HCT116 (cell line): ENCODE data around the gene EDNRA. TPM values are rescaled to one million over a fixed set of nuclear protein-coding genes. Genes with fewer than 3 reads are reported as not detected.

Experiments
- ATAC-seq: fragments of 200-7000 bp; cut with Tn5 transposase; 2 replicates; pipeline ENCODE4 v1.9.1; 2020; ENCODE audit warnings: mild to moderate bottlenecking, moderate library complexity
- BruUV-seq: library from RNA; stranded (reverse); fragments of 400-500 nt; replicated peaks from 2 replicates; lab custom pipeline; 2021; lab: Mats Ljungman, UMichigan
- CTCF ChIA-PET: fragments of 300-600 bp; sonication (Branson Sonifier 250); formaldehyde crosslinking; loops from one replicate; lab custom pipeline; 2021; ENCODE audit warnings: antibody characterized with exemption; lab: Charles Lee
- POLR2A ChIA-PET: fragments of 300-600, 350-600 bp; sonication (Branson Sonifier 250); formaldehyde crosslinking; loops from one replicate; lab custom pipeline; 2021; ENCODE audit warnings: antibody characterized with exemption; lab: Charles Lee
- RAD21 ChIA-PET, 2 experiments: fragments of 300-600 bp; sonication (Branson Sonifier 250); formaldehyde crosslinking; loops; one replicate each; lab custom pipeline; 2023; ENCODE audit warnings: low total read pairs in 2 of 2; ENCODE audit not compliant: uncharacterized antibody in 2 of 2, unreplicated experiment in 2 of 2, low non-redundant PET in 1 of 2; lab: Charles Lee
- DNase-seq: peaks from one replicate; pipeline ENCODE4 v3.0.0-alpha.2; 2010; ENCODE audit warnings: low read depth, low spot score
- H2AFZ ChIP-seq: fragments of 200-600 bp; shearing (Covaris generic), sonication (generic); 2 replicates; pipeline ENCODE4 v1.6.1; 2017; ENCODE audit warnings: low read depth, mixed run types, mixed read lengths, antibody characterized with exemption, low read length; ENCODE audit not compliant: poor library complexity, severe bottlenecking
- H3K27ac ChIP-seq: 2 replicates; pipeline ENCODE4 v1.5.1; 2012; ENCODE audit warnings: low read depth, low read length
- H3K27me3 ChIP-seq: fragments of 200-600 bp; sonication (generic); 2 replicates; pipeline ENCODE4 v1.6.1; 2016; ENCODE audit warnings: mixed run types, low read length, mixed read lengths; ENCODE audit not compliant: insufficient read depth
- H3K36me3 ChIP-seq, 2 experiments: fragments of 200-500 bp in 1 of 2; fragments of 200-600 bp in 1 of 2; sonication (Bioruptor generic) in 1 of 2; sonication (generic) in 1 of 2; 2 replicates each; pipeline versions ENCODE4 v1.5.1 to v1.6.1; 2014 to 2016; ENCODE audit warnings: low read length in 2 of 2, inconsistent platforms in 1 of 2, mixed read lengths in 1 of 2, mixed run types in 1 of 2; ENCODE audit not compliant: insufficient read depth in 2 of 2, control insufficient read depth in 1 of 2
- H3K4me1 ChIP-seq, 2 experiments: fragments of 200-600 bp in 1 of 2; sonication (generic) in 1 of 2; 2 replicates each; pipeline versions ENCODE4 v1.5.1 to v1.6.1; 2012 to 2017; ENCODE audit warnings: low read length in 2 of 2, inconsistent platforms in 1 of 2, mild to moderate bottlenecking in 1 of 2, mixed read lengths in 1 of 2, mixed run types in 1 of 2, moderate library complexity in 1 of 2; ENCODE audit not compliant: insufficient read depth in 2 of 2, control insufficient read depth in 1 of 2
- H3K4me2 ChIP-seq: fragments of 200-600 bp; sonication (generic); 2 replicates; pipeline ENCODE4 v1.6.1; 2017; ENCODE audit warnings: mixed run types, low read length, mixed read lengths
- H3K4me3 ChIP-seq, 2 experiments: fragments of 200-600 bp in 1 of 2; sonication (generic) in 1 of 2; replicated peaks in 1 of 2; 2 replicates each; pipeline ENCODE4 v1.5.1; 2011 to 2016; ENCODE audit warnings: low read length in 2 of 2, control low read depth in 1 of 2, low read depth in 1 of 2, mild to moderate bottlenecking in 1 of 2, mixed read lengths in 1 of 2, mixed run types in 1 of 2
- H3K79me2 ChIP-seq: fragments of 200-600 bp; sonication (generic); 2 replicates; pipeline ENCODE4 v1.6.1; 2017; ENCODE audit warnings: mild to moderate bottlenecking, mixed run types, low read length, moderate library complexity, mixed read lengths; ENCODE audit not compliant: insufficient read depth
- H3K9ac ChIP-seq: fragments of 200-600 bp; sonication (generic); 2 replicates; pipeline ENCODE4 v1.6.1; 2016; ENCODE audit warnings: low read length, mixed read lengths
- H3K9me2 ChIP-seq: fragments of 200-600 bp; sonication (generic), shearing (Covaris generic); 2 replicates; pipeline ENCODE4 v1.6.1; 2017; ENCODE audit warnings: mixed run types, mild to moderate bottlenecking, moderate library complexity; ENCODE audit not compliant: insufficient read depth
- H3K9me3 ChIP-seq, 2 experiments: fragments of 200-500 bp in 1 of 2; fragments of 200-600 bp in 1 of 2; sonication (Bioruptor generic) in 1 of 2; sonication (generic) in 1 of 2; 2 replicates each; pipeline ENCODE4 v1.6.1; 2014 to 2017; ENCODE audit warnings: low read length in 2 of 2, mixed read lengths in 2 of 2, inconsistent platforms in 1 of 2, low read depth in 1 of 2, mild to moderate bottlenecking in 1 of 2, mixed run types in 1 of 2, moderate library complexity in 1 of 2; ENCODE audit not compliant: control insufficient read depth in 1 of 2, insufficient read depth in 1 of 2
- H4K20me1 ChIP-seq: fragments of 200-600 bp; sonication (generic), shearing (Covaris generic); 2 replicates; pipeline ENCODE4 v1.6.1; 2017; ENCODE audit warnings: mixed run types, mild to moderate bottlenecking, moderate library complexity; ENCODE audit not compliant: insufficient read depth
- CBX3 ChIP-seq: IDR thresholded peaks from 2 replicates; pipeline ENCODE4 v1.6.1; 2012; ENCODE audit warnings: low read depth
- CEBPB ChIP-seq: IDR thresholded peaks from 2 replicates; pipeline ENCODE4 v1.6.1; 2012; ENCODE audit warnings: low read depth
- EGR1 ChIP-seq: IDR thresholded peaks from 2 replicates; pipeline ENCODE4 v1.6.1; 2012; ENCODE audit warnings: low read depth
- ELF1 ChIP-seq: IDR thresholded peaks from 2 replicates; pipeline ENCODE4 v1.6.1; 2012; ENCODE audit warnings: low read depth, borderline replicate concordance
- JUND ChIP-seq: IDR thresholded peaks from 2 replicates; pipeline ENCODE4 v1.6.1; 2012
- POLR2AphosphoS5 ChIP-seq: IDR thresholded peaks from 2 replicates; pipeline ENCODE4 v1.6.1; 2011; ENCODE audit warnings: mild to moderate bottlenecking, low read depth, low read length, moderate library complexity
- RAD21 ChIP-seq: IDR thresholded peaks from 2 replicates; pipeline ENCODE4 v1.6.1; 2012; ENCODE audit warnings: low read depth, mild to moderate bottlenecking
- SIN3A ChIP-seq: IDR thresholded peaks from 2 replicates; pipeline ENCODE4 v1.6.1; 2012; ENCODE audit warnings: low read depth
- SP1 ChIP-seq: IDR thresholded peaks from 2 replicates; pipeline ENCODE4 v1.6.1; 2012; ENCODE audit warnings: low read depth
- SRF ChIP-seq: IDR thresholded peaks from 2 replicates; pipeline ENCODE4 v1.6.1; 2012; ENCODE audit warnings: low read depth
- TCF7L2 ChIP-seq: IDR thresholded peaks from 2 replicates; pipeline ENCODE4 v1.7.0; 2011; ENCODE audit warnings: borderline replicate concordance, inconsistent platforms; ENCODE audit not compliant: insufficient read depth, insufficient read length; ENCODE audit errors: extremely low read depth
- ZBTB33 ChIP-seq: IDR thresholded peaks from 2 replicates; pipeline ENCODE4 v1.6.1; 2011; ENCODE audit warnings: mild to moderate bottlenecking, low read length, moderate library complexity; ENCODE audit not compliant: insufficient replicate concordance; ENCODE audit errors: extremely low read depth
- ZFX ChIP-seq: fragments of 450-650 bp; IDR thresholded peaks from 2 replicates; pipeline ENCODE4 v1.6.1; 2017
- ZNF274 ChIP-seq: fragments of 200-500 bp; sonication (Bioruptor generic); IDR thresholded peaks from 2 replicates; pipeline ENCODE4 v1.6.1; 2014; ENCODE audit warnings: mild to moderate bottlenecking, low read depth, low read length, inconsistent platforms
- intact Hi-C: fragments of 100-400 bp; cut with micrococcal nuclease; formaldehyde crosslinking; loops from 2 replicates; pipeline ENCODE4 v1.10.0; 2022
- total RNA-seq: library from RNA; stranded (reverse); gene quantifications from one replicate; pipeline ENCODE4 v1.2.1, GENCODE V29; 2021; ENCODE audit not compliant: unreplicated experiment
- TF ChIP-seq, protein P1 (sequence below): IDR thresholded peaks from 2 replicates; pipeline ENCODE4 v1.6.1; 2012
- TF ChIP-seq, protein P2 (sequence below): IDR thresholded peaks from 2 replicates; pipeline ENCODE4 v1.6.1; 2012
- TF ChIP-seq, protein P3 (sequence below): IDR thresholded peaks from 2 replicates; pipeline ENCODE4 v1.6.1; 2012; ENCODE audit warnings: low read depth
- TF ChIP-seq, protein P4 (sequence below), 3 experiments: fragments of 200-600 bp in 1 of 3; sonication (generic) in 1 of 3; IDR thresholded peaks in 2 of 3; conservative IDR thresholded peaks in 1 of 3; 2 replicates each; pipeline ENCODE4 v1.5.1; 2012 to 2017; ENCODE audit warnings: low read depth in 2 of 3, low read length in 2 of 3, antibody characterized with exemption in 1 of 3, borderline replicate concordance in 1 of 3, control low read depth in 1 of 3, mild to moderate bottlenecking in 1 of 3, mixed read lengths in 1 of 3, mixed run types in 1 of 3, moderate library complexity in 1 of 3; ENCODE audit not compliant: insufficient read depth in 1 of 3

Gene EDNRA
- total RNA-seq, 1 experiment from 2014 or later = 2.0 TPM

GRCh38 chr4:147580396-147580795 lies 99.5 kb downstream of the EDNRA start:
- DNase-seq (no peak), ATAC-seq (no peak)
- Histone ChIP-seq H2AFZ (no peak overlapping the region), H3K9ac (no peak overlapping the region), H4K20me1 (no peaks in the 10 kb centered on the region), H3K79me2 (no peaks in the 10 kb centered on the region), H3K36me3 (no peaks in the 10 kb centered on the region), H3K27me3 (no peaks in the 10 kb centered on the region), H3K9me2 (no peaks in the 10 kb centered on the region), H3K4me3 (no peak overlapping the region), H3K4me2 (no peak overlapping the region), H3K27ac (no peak overlapping the region), H3K4me1 (peaks cover 8 to 12% of the 10 kb centered on the region in 2 experiments; a peak in 3 of 4 replicates), H3K9me3 (no peaks in the 10 kb centered on the region)
- no TSS peak for BruUV-seq
- ChIA-PET RAD21 (no interaction called here), POLR2A (no interaction called here), CTCF (interaction anchor here (1.2 to 1.3 kb wide), 2 partner anchors 62 to 287 kb away, joined by 3 read pairs; no protein-coding TSS in a partner anchor)
- intact Hi-C loops = no loop called here
- no peak for TF ChIP-seq RAD21
- TF ChIP-seq, protein P1, sequence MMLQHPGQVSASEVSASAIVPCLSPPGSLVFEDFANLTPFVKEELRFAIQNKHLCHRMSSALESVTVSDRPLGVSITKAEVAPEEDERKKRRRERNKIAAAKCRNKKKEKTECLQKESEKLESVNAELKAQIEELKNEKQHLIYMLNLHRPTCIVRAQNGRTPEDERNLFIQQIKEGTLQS = no peak
- TF ChIP-seq, protein P2, sequence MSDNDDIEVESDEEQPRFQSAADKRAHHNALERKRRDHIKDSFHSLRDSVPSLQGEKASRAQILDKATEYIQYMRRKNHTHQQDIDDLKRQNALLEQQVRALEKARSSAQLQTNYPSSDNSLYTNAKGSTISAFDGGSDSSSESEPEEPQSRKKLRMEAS = no peak
- TF ChIP-seq SRF = no peak
- TF ChIP-seq, protein P3, sequence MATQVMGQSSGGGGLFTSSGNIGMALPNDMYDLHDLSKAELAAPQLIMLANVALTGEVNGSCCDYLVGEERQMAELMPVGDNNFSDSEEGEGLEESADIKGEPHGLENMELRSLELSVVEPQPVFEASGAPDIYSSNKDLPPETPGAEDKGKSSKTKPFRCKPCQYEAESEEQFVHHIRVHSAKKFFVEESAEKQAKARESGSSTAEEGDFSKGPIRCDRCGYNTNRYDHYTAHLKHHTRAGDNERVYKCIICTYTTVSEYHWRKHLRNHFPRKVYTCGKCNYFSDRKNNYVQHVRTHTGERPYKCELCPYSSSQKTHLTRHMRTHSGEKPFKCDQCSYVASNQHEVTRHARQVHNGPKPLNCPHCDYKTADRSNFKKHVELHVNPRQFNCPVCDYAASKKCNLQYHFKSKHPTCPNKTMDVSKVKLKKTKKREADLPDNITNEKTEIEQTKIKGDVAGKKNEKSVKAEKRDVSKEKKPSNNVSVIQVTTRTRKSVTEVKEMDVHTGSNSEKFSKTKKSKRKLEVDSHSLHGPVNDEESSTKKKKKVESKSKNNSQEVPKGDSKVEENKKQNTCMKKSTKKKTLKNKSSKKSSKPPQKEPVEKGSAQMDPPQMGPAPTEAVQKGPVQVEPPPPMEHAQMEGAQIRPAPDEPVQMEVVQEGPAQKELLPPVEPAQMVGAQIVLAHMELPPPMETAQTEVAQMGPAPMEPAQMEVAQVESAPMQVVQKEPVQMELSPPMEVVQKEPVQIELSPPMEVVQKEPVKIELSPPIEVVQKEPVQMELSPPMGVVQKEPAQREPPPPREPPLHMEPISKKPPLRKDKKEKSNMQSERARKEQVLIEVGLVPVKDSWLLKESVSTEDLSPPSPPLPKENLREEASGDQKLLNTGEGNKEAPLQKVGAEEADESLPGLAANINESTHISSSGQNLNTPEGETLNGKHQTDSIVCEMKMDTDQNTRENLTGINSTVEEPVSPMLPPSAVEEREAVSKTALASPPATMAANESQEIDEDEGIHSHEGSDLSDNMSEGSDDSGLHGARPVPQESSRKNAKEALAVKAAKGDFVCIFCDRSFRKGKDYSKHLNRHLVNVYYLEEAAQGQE = no peak
- no peak for TF ChIP-seq EGR1
- no peak for TF ChIP-seq CEBPB
- TF ChIP-seq SP1 = no peak
- no peak for TF ChIP-seq ZBTB33
- no peak for TF ChIP-seq SIN3A
- no peak for TF ChIP-seq CBX3
- TF ChIP-seq TCF7L2 = no peak
- TF ChIP-seq JUND = no peak
- TF ChIP-seq POLR2AphosphoS5 = no peak
- TF ChIP-seq ELF1 = no peak
- TF ChIP-seq, protein P4, sequence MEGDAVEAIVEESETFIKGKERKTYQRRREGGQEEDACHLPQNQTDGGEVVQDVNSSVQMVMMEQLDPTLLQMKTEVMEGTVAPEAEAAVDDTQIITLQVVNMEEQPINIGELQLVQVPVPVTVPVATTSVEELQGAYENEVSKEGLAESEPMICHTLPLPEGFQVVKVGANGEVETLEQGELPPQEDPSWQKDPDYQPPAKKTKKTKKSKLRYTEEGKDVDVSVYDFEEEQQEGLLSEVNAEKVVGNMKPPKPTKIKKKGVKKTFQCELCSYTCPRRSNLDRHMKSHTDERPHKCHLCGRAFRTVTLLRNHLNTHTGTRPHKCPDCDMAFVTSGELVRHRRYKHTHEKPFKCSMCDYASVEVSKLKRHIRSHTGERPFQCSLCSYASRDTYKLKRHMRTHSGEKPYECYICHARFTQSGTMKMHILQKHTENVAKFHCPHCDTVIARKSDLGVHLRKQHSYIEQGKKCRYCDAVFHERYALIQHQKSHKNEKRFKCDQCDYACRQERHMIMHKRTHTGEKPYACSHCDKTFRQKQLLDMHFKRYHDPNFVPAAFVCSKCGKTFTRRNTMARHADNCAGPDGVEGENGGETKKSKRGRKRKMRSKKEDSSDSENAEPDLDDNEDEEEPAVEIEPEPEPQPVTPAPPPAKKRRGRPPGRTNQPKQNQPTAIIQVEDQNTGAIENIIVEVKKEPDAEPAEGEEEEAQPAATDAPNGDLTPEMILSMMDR (IDR thresholded peaks at IDR 0.05 in 2 of 3, conservative IDR thresholded peaks at IDR 0.05 in 1 of 3; ENCODE audit: borderline replicate concordance in 1 of 3, insufficient read depth in 1 of 3, low read depth in 2 of 3, low read length in 2 of 3) = no peak
- TF ChIP-seq ZFX = no peak
- TF ChIP-seq ZNF274 = no peak
